Keratinocyte (primary cell): Measurements from ENCODE around the gene MARCHF9. TPM values are rescaled to one million over a fixed set of nuclear protein-coding genes. Genes with fewer than 3 reads are reported as not detected.
"Not testable (repeated sequence)": the region's sequence is repeated elsewhere in the genome, so short reads cannot be mapped to it uniquely, and the experiment has no call there.

ENCODE experiments used
- DNase-seq: peaks from one replicate; pipeline ENCODE4 v3.0.0-alpha.2; 2011; ENCODE audit warnings: low read depth, missing footprints, low spot score
- FAIRE-seq: peaks from 2 replicates; lab custom pipeline; 2011; peaks lifted over from hg19 to GRCh38; lab: Jason Lieb, UNC
- H2AFZ ChIP-seq: 2 replicates; pipeline ENCODE4 v1.6.0; 2012; ENCODE audit warnings: low read length, control low read depth, inconsistent platforms; ENCODE audit not compliant: control insufficient read depth
- H3K27ac ChIP-seq: 2 replicates; pipeline ENCODE4 v1.5.1; 2011; ENCODE audit warnings: low read length; ENCODE audit not compliant: control insufficient read depth, insufficient read depth
- H3K27me3 ChIP-seq: 3 replicates; pipeline ENCODE4 v1.6.0; 2011; ENCODE audit warnings: low read length; ENCODE audit not compliant: control insufficient read depth, insufficient read depth; ENCODE audit errors: extremely low read depth
- H3K36me3 ChIP-seq, 2 experiments: 2 replicates in 1 of 2; 3 replicates in 1 of 2; pipeline ENCODE4 v1.5.1; 2011; ENCODE audit warnings: low read length in 2 of 2, mild to moderate bottlenecking in 1 of 2; ENCODE audit not compliant: control insufficient read depth in 2 of 2, insufficient read depth in 2 of 2; ENCODE audit errors: extremely low read depth in 1 of 2
- H3K4me1 ChIP-seq: 3 replicates; pipeline ENCODE4 v1.5.1; 2011; ENCODE audit warnings: low read length; ENCODE audit not compliant: control insufficient read depth, insufficient read depth; ENCODE audit errors: extremely low read depth
- H3K4me2 ChIP-seq: 3 replicates; pipeline ENCODE4 v1.6.0; 2011; ENCODE audit warnings: low read depth, low read length; ENCODE audit not compliant: control insufficient read depth, insufficient read depth; ENCODE audit errors: extremely low read depth
- H3K4me3 ChIP-seq, 3 experiments: fragments of 200-600 bp in 1 of 3; sonication (generic) in 1 of 3; 2 replicates in 2 of 3; 3 replicates in 1 of 3; pipeline ENCODE4 v1.5.1; 2011 to 2016; ENCODE audit warnings: low read length in 3 of 3, mild to moderate bottlenecking in 3 of 3, control low read depth in 2 of 3, inconsistent platforms in 1 of 3, low read depth in 1 of 3, mixed read lengths in 1 of 3, mixed run types in 1 of 3, moderate library complexity in 1 of 3; ENCODE audit not compliant: control insufficient read depth in 2 of 3, insufficient read depth in 2 of 3; ENCODE audit errors: extremely low read depth in 1 of 3
- H3K79me2 ChIP-seq: 2 replicates; pipeline ENCODE4 v1.6.0; 2012; ENCODE audit warnings: low read length; ENCODE audit not compliant: control insufficient read depth, insufficient read depth
- H3K9ac ChIP-seq: 3 replicates; pipeline ENCODE4 v1.6.0; 2011; ENCODE audit warnings: low read length; ENCODE audit not compliant: control insufficient read depth, insufficient read depth; ENCODE audit errors: extremely low read depth
- H3K9me1 ChIP-seq: 3 replicates; pipeline ENCODE4 v1.6.0; 2011; ENCODE audit warnings: low read length; ENCODE audit not compliant: control insufficient read depth, insufficient read depth; ENCODE audit errors: extremely low read depth
- H3K9me3 ChIP-seq: 2 replicates; pipeline ENCODE4 v1.5.1; 2012; ENCODE audit warnings: low read depth, low read length; ENCODE audit not compliant: control insufficient read depth
- H4K20me1 ChIP-seq: 3 replicates; pipeline ENCODE4 v1.6.0; 2011; ENCODE audit warnings: low read length; ENCODE audit not compliant: control insufficient read depth, insufficient read depth; ENCODE audit errors: extremely low read depth
- CTCF ChIP-seq, 3 experiments: IDR thresholded peaks in 1 of 3; conservative IDR thresholded peaks in 1 of 3; optimal IDR thresholded peaks in 1 of 3; 2 replicates in 2 of 3; 3 replicates in 1 of 3; pipeline versions ENCODE3 to v1.5.1; 2011; ENCODE audit warnings: low read length in 3 of 3, mild to moderate bottlenecking in 3 of 3, moderate library complexity in 2 of 3, control low read depth in 1 of 3, inconsistent platforms in 1 of 3; ENCODE audit not compliant: insufficient read depth in 2 of 3; ENCODE audit errors: extremely low read depth in 1 of 3
- EZH2 ChIP-seq: IDR thresholded peaks from one replicate; pipeline ENCODE4 v1.6.1; 2012; ENCODE audit warnings: inconsistent platforms, mild to moderate bottlenecking, low read length, moderate library complexity
- dilution Hi-C: fragments of 300-500 bp; cut with MboI; formaldehyde crosslinking; loops from one replicate; pipeline ENCODE4 v1.7.0; 2020; ENCODE audit warnings: low sequenced_read_pairs; ENCODE audit not compliant: extremely low pct_ligation_motif_present
- polyA plus RNA-seq, 5 experiments: library from polyadenylated mRNA; depleted of rRNA in 3 of 5; stranded (reverse) in 3 of 5; stranded (forward) in 1 of 5; unstranded in 1 of 5; fragments of >200 nt; gene quantifications; 1 replicate in 1 of 5; 2 replicates in 3 of 5; 3 replicates in 1 of 5; pipeline versions ENCODE4 v1.2.1 to v1.2.3, GENCODE V29; 2011 to 2012; ENCODE audit warnings: missing spikeins in 2 of 5, low read depth in 1 of 5, low replicate concordance in 1 of 5

Gene MARCHF9
- polyA plus RNA-seq, 1 donor (not counting 4 experiments of a cell fraction or from before 2014, with no cell fraction given): 10.9 TPM

- FAIRE-seq: no peak
- Histone ChIP-seq H3K9ac (no peak overlapping the region), H3K4me1 (no peaks in the 10 kb centered on the region), H3K36me3 (peaks cover 5 to 7% of the 10 kb centered on the region in 2 experiments), H3K27ac (no peak overlapping the region), H2AFZ (no peak overlapping the region), H3K9me1 (no peaks in the 10 kb centered on the region), H4K20me1 (no peaks in the 10 kb centered on the region), H3K4me2 (no peak overlapping the region), H3K9me3 (no peaks in the 10 kb centered on the region), H3K27me3 (no peaks in the 10 kb centered on the region), H3K79me2 (no peaks in the 10 kb centered on the region), H3K4me3 (no peak overlapping the region)
- DNase-seq: no peak
- dilution Hi-C loops: no loop called here
- TF ChIP-seq CTCF (optimal IDR thresholded peaks at IDR 0.05 in 1 of 3, IDR thresholded peaks at IDR 0.05 in 1 of 3, conservative IDR thresholded peaks at IDR 0.05 in 1 of 3; ENCODE audit: extremely low read depth in 1 of 3, insufficient read depth in 2 of 3, low read length in 3 of 3) (no peak), EZH2 (no peak)
Measured at GRCh38 chr12:57713209-57713608, 41.7 kb upstream of the MARCHF9 start.

- H3K36me3 ChIP-seq: peaks cover 5 to 14% of the 10 kb centered on the region in 2 experiments
- FAIRE-seq, dilution Hi-C loops, H3K27ac ChIP-seq, H3K79me2 ChIP-seq, H3K27me3 ChIP-seq, H3K4me1 ChIP-seq, DNase-seq, H3K9me1 ChIP-seq, H3K9ac ChIP-seq, H3K4me3 ChIP-seq, H3K4me2 ChIP-seq, H4K20me1 ChIP-seq, H3K9me3 ChIP-seq, H2AFZ ChIP-seq: not testable (repeated sequence)
Measured at GRCh38 chr12:57715036-57715748, 39.7 kb upstream of the MARCHF9 start.

- FAIRE-seq (no peak), DNase-seq (no peak)
- H3K4me3 ChIP-seq: no peak overlapping the region
- H2AFZ ChIP-seq: no peak overlapping the region
- dilution Hi-C loops: no loop called here
- TF ChIP-seq EZH2 (no peak), CTCF (optimal IDR thresholded peaks at IDR 0.05 in 1 of 3, IDR thresholded peaks at IDR 0.05 in 1 of 3, conservative IDR thresholded peaks at IDR 0.05 in 1 of 3; ENCODE audit: extremely low read depth in 1 of 3, insufficient read depth in 2 of 3, low read length in 3 of 3) (no peak)
- H3K79me2 ChIP-seq: no peaks in the 10 kb centered on the region
- H3K9ac ChIP-seq: no peak overlapping the region
- no peaks in the 10 kb centered on the region for H3K4me1 ChIP-seq
- no peaks in the 10 kb centered on the region for H3K9me1 ChIP-seq
- no peaks in the 10 kb centered on the region for H4K20me1 ChIP-seq
- no peak overlapping the region for H3K4me2 ChIP-seq
- H3K9me3 ChIP-seq: no peaks in the 10 kb centered on the region
- H3K27me3 ChIP-seq: no peaks in the 10 kb centered on the region
- no peak overlapping the region for H3K27ac ChIP-seq
- H3K36me3 ChIP-seq: peaks cover 9 to 14% of the 10 kb centered on the region in 2 experiments
Measured at GRCh38 chr12:57715786-57716185, 39.1 kb upstream of the MARCHF9 start.
